Stimulated activated effector memory CD8-positive, alpha-beta T cell treated with anti-CD3 and anti-CD28 coated beads, Interleukin-12 subunit alpha, Interleukin-12 subunit beta, amount 100 ng/mL, for 72 hours (primary cell): ENCODE results near the gene ATF7.
A peak's percentile ranks its signal among the peaks of the same experiment; 100 is the strongest.

Experiments used
- ATAC-seq: fragments of 150-1000 bp; cut with Tn5 transposase; 2 replicates; pipeline ENCODE4 v1.10.0; 2021
- DNase-seq, 2 donors: peaks; one replicate each; pipeline ENCODE4 v3.0.0; 2021 to 2022; ENCODE audit warnings: low spot score in 2 of 2
- H3K27ac Mint-ChIP-seq: one replicate; pipeline ENCODE4 v1.8.0; 2022; ENCODE audit warnings: mild to moderate bottlenecking, mixed read lengths
- H3K36me3 Mint-ChIP-seq: one replicate; pipeline ENCODE4 v1.8.0; 2022; ENCODE audit warnings: mild to moderate bottlenecking, mixed read lengths
- H3K4me1 Mint-ChIP-seq: one replicate; pipeline ENCODE4 v1.8.0; 2022; ENCODE audit warnings: mixed read lengths
- H3K4me3 Mint-ChIP-seq: one replicate; pipeline ENCODE4 v1.8.0; 2022; ENCODE audit warnings: mild to moderate bottlenecking, mixed read lengths
- H3K9me3 Mint-ChIP-seq: one replicate; pipeline ENCODE4 v1.8.0; 2022; ENCODE audit warnings: mixed read lengths

The ATF7 gene

DNA sequence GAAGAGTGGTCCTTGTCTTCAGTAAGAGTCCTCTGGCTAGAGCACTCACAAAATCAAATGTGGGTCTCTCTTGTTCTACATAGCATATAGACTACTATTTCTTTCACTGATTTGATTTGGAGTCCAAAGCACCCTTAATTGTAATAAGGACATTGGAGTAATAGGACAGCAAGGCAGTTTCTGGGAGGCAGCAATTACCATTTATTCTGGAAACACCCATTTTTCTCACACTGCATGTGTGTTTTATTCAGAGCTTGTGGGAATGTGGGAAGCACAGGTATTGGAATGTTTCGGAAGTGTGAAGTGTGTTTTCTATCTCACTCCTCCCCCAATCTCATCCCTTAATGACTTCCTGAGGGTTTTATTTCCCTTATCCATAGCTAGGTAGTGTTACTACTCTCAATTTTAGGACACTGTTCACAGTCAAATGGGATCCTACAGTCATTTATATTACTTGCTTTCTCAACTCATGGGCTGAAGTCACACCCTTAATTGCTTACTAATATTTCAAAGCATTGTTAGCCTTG, 154.1 kb downstream of the ATF7 start:
- Mint-ChIP-seq H3K4me3 (peak overlapping the region; percentile 73), H3K9me3 (no peaks in the 10 kb centered on the region), H3K4me1 (peaks cover 52% of the 10 kb centered on the region), H3K36me3 (peaks cover 100% of the 10 kb centered on the region), H3K27ac (peak overlapping the region; percentile 96)
- ATAC-seq (no peak), DNase-seq (no peak)

DNA sequence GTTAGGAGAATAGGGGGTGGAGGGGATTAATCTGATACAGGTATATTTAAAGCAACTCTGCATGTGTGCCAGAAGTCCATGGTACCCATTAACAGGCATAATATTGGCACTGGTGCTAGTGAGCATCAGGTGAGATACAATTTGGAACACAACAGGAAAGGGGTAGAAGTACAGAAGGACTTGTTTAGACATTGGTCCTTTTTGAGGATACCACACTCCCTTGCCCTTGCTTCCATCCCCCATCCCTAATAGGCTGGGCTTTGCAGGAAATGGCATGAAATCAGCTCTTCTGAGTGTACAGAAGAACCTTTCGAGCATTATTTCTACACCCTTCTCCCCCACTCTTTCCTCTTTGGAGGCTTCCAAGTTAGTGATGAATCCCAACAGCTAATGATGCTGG, 157.9 kb downstream of the ATF7 start:
- peaks cover 100% of the 10 kb centered on the region for H3K36me3 Mint-ChIP-seq
- H3K9me3 Mint-ChIP-seq: no peaks in the 10 kb centered on the region
- peaks cover 40% of the 10 kb centered on the region for H3K4me1 Mint-ChIP-seq
- ATAC-seq (no peak), DNase-seq (no peak)
- peak overlapping the region; percentile 20 for H3K27ac Mint-ChIP-seq
- H3K4me3 Mint-ChIP-seq: no peak overlapping the region

DNA sequence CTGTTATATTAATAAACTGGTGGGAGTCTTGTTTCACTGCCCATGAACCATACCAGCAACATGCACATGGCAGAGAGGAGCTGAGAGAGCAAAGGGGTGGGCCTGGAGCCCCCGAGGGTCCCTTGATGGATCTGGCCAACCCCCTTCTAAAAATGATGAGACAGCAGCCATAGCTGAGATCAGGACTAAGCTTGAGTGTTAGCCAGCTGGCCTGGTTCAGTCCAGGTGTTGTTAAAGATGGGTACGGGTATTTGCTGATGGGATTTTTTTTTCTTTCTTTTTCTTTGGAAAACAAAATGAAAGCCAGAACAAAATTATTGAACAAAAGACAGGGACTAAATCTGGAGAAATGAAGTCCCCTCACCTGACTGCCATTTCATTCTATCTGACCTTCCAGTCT, 158.3 kb downstream of the ATF7 start:
- Mint-ChIP-seq H3K4me3 (no peak overlapping the region), H3K9me3 (no peaks in the 10 kb centered on the region), H3K27ac (peak overlapping the region; percentile 20), H3K4me1 (peaks cover 39% of the 10 kb centered on the region), H3K36me3 (peaks cover 100% of the 10 kb centered on the region)
- no peak for DNase-seq
- no peak for ATAC-seq

DNA sequence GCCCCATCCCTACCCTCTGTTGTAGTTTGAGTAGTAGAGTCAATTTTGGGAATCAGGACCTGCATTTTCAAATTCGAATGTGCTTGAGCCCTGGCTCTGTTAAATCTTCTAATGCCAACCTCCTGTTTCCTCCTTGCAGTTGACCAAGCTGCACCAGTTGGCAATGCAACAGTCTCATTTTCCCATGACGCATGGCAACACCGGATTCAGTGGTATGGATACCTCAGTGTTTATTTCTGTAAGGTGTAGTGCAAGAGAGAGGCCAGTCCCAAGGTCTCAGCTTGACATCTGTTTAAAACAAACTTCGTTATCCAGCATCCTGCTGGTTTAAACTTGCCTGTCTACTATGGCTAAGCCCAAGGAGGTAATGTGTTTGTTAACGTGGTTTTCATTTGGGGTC, 159.1 kb downstream of the ATF7 start:
- peaks cover 100% of the 10 kb centered on the region for H3K36me3 Mint-ChIP-seq
- peak overlapping the region; percentile 20 for H3K27ac Mint-ChIP-seq
- H3K9me3 Mint-ChIP-seq: no peaks in the 10 kb centered on the region
- no peak for DNase-seq
- peaks cover 38% of the 10 kb centered on the region for H3K4me1 Mint-ChIP-seq
- ATAC-seq: no peak
- no peak overlapping the region for H3K4me3 Mint-ChIP-seq

DNA sequence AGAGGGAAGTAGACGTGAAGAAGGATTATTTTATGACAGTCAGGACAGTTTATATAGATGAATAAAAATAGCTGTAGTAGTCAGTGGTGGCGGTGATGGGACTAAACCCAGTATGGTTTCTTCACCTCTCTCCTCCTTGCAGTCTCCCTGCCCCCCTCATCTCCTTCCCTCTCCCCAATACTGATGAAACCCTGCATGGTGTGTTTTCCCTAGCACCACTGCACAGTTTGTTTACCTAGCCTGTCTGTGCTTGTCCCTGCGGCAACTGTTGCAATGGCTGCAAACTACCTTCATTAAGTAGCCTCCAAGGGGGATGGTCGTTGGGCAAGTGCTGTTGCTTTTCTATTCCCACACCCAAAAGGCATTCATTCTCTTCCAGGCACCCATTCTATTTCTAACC, 159.5 kb downstream of the ATF7 start:
- Mint-ChIP-seq H3K4me3 (no peak overlapping the region), H3K27ac (peak overlapping the region; percentile 20), H3K4me1 (peaks cover 35% of the 10 kb centered on the region), H3K36me3 (peaks cover 100% of the 10 kb centered on the region), H3K9me3 (no peaks in the 10 kb centered on the region)
- DNase-seq (no peak), ATAC-seq (no peak)

DNA sequence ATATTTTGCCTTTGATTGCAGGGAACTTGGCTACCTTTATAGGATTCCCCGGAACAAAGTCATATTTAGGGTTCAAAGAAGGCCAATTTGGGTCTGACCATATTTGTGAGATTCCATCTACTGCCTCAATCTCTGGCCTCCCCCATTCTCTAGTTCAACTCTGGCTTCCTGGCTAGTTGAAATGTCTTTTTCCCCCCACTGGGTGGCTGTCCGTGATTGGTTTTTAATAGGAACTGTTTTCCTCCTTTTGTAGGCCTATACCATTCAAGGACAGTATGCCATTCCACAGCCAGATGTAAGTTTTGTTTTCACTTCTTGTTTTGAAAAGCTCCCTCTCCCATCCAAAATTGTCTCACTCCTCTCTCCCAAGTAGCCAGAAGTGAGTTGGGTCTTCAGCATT, 160.5 kb downstream of the ATF7 start:
- Mint-ChIP-seq H3K27ac (peak overlapping the region; percentile 62), H3K36me3 (peaks cover 100% of the 10 kb centered on the region)

DNA sequence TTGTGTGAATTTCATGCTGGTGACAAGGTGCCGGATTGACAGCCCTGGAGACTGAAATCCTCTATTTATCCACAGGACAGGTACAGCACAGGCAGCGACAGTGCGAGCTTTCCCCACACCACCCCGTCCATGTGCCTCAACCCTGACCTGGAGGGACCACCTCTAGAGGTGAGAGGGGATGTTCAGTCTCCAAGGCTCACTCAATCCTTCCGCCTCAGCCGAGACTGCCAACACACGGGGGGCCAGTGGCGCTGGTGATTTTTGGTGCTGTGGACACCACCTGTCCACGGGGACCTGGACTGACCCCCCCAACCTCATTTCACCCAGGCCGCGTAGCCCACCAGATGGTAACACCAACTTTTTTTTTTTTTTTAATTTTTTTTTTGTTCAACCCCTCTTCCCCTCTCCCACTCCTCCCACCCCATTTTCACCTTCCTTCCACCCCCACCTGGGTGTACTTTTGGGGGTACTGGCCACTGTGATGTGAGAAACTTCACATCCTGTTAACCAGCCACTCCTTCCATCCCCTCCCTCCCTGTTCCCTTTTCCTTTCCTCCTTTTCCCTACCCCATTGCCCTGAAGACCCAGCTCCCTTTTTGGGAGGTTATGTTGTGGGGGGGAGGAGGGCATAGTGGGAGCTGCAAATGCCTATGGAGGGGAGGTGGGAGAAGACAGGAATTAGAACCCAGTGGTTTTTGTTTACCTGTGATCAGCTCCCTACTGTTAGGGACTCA, 161.3 kb downstream of the ATF7 start:
- DNase-seq (no peak), ATAC-seq (no peak)
- Mint-ChIP-seq H3K36me3 (peaks cover 100% of the 10 kb centered on the region), H3K27ac (peak overlapping the region; percentile 62), H3K9me3 (no peaks in the 10 kb centered on the region), H3K4me3 (no peak overlapping the region), H3K4me1 (peaks cover 38% of the 10 kb centered on the region)

More for the DNA sequence above, 160.5 kb downstream of the ATF7 start:
- ATAC-seq: no peak
- Mint-ChIP-seq H3K4me1 (peaks cover 32% of the 10 kb centered on the region), H3K9me3 (no peaks in the 10 kb centered on the region), H3K4me3 (no peak overlapping the region)
- no peak for DNase-seq

DNA sequence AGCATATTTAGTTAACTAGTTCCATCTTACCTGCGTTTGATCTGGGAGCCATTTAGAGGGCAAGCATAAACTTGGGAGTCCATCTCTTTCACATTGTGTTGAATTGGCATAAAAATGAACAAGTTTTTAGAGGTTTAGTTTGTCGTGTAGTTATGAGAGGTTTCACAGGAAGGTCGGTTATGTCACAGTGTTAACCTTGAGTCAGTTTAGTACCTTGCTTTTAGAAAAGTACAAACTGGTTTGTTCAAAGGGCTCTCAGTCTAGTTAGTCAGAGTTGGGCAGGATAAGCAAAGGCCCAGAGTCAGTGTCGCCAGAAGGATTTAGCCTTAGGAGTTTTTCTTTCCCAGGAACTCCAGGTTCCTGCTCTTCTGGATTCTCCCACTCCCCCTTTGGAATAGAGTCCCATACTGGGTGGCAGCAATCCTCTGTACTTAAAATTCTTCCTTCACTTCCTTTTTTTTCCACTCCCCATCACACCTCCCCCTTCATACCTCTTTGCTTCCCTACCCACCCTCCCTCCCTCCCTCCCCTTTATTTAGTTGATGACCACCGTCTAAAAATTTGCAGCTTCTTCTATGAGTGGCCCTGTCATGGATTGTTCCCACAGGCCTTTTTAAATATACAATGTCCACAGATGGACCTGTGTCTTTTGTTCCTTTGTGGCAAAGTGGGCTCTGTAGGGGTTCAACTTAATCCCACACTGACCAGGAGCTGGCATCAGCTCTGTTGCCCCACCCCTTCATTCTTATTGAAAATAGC, 162.2 kb downstream of the ATF7 start:
- no peak for DNase-seq

DNA sequence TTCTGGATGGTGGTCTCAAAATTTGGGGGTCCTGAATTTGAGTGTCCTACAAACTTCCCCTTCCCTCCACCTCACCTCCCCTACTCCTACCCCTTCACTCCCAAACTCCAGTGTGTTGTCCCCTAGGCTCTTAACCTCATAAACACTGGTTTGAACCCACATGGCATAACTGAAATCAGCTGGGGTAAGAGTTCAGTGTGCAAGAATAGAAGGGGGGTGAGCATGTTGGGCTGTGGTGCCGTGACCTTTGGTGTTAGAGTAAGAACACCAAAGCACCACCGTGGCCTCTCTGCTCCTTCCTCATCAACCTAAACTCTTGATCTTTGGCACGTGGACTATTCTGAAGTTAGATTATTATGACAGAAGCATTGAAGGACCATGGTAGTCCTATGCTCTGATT, 163.2 kb downstream of the ATF7 start:
- H3K36me3 Mint-ChIP-seq: peaks cover 100% of the 10 kb centered on the region
- H3K27ac Mint-ChIP-seq: peak overlapping the region; percentile 6
- H3K4me3 Mint-ChIP-seq: no peak overlapping the region
- ATAC-seq (no peak), DNase-seq (no peak)
- H3K9me3 Mint-ChIP-seq: no peaks in the 10 kb centered on the region
- peaks cover 43% of the 10 kb centered on the region for H3K4me1 Mint-ChIP-seq

More for the DNA sequence above, 162.2 kb downstream of the ATF7 start:
- no peaks in the 10 kb centered on the region for H3K9me3 Mint-ChIP-seq
- no peak overlapping the region for H3K4me3 Mint-ChIP-seq
- peak; percentile 51 for ATAC-seq
- peaks cover 38% of the 10 kb centered on the region for H3K4me1 Mint-ChIP-seq
- H3K27ac Mint-ChIP-seq: peak overlapping the region; percentile 6
- H3K36me3 Mint-ChIP-seq: peaks cover 100% of the 10 kb centered on the region

DNA sequence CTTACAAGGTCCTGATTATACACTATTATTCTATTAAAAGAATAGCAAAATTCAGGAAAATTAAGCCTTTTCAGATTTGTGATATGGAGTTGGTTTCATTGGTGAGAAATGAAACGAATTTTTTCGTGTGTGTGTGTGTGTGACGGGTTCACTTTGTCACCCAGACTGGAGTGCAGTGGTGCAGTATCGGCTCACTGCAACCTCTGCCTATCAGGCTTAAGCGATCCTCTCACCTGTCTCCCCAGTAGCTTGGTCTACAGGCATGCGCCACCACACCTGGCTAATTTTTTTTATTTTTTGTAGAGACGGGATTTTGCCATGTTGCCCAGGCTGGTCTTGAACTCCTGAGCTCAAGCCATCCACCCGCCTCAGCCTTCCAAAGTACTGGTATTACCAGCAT, 164.6 kb downstream of the ATF7 start:
- Mint-ChIP-seq H3K4me3 (no peak overlapping the region), H3K4me1 (peaks cover 38% of the 10 kb centered on the region), H3K36me3 (peaks cover 100% of the 10 kb centered on the region), H3K9me3 (no peaks in the 10 kb centered on the region), H3K27ac (peak overlapping the region; percentile 58)
- no peak for DNase-seq
- no peak for ATAC-seq

DNA sequence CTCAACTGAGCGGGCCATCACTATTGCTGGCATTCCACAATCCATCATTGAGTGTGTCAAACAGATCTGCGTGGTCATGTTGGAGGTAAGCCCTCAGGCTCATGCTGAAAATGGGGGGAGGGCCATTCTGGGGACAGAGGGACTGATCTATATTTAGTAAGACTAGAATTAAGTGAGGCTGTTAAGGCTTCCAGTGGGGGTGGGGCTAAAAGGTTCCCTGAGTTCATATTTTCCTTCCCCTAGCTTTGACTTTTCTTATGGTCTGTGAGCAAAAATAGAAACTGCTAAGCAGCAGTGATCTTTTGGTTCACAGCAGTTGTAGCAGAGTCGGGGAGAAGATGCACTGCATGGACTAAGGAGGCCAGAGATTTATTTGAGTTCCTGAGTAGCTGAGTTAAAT, 165.1 kb downstream of the ATF7 start:
- H3K27ac Mint-ChIP-seq: peak overlapping the region; percentile 58
- H3K36me3 Mint-ChIP-seq: peaks cover 100% of the 10 kb centered on the region
- ATAC-seq (no peak), DNase-seq (no peak)
- peaks cover 36% of the 10 kb centered on the region for H3K4me1 Mint-ChIP-seq
- H3K4me3 Mint-ChIP-seq: no peak overlapping the region
- H3K9me3 Mint-ChIP-seq: no peaks in the 10 kb centered on the region

DNA sequence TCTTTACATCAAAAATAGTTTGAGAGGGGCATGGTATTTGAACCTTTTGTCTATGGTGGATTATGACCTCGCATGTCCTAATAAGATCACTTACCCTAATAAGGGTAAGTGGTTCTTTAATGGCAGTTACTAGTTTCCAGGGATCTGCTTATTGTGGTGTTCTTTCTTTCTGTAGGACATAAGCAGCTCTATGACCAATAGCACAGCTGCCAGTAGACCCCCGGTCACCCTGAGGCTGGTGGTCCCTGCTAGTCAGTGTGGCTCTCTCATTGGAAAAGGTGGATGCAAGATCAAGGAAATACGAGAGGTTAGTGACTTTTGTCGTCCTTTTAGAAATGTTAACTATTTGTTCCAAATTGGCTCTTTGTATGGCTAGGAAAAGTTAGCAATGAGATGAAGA, 167.1 kb downstream of the ATF7 start:
- Mint-ChIP-seq H3K36me3 (peaks cover 100% of the 10 kb centered on the region), H3K4me1 (peaks cover 46% of the 10 kb centered on the region), H3K27ac (no peak overlapping the region), H3K9me3 (no peaks in the 10 kb centered on the region), H3K4me3 (no peak overlapping the region)
- no peak for ATAC-seq
- no peak for DNase-seq
